ENCODE results near the gene AP4M1. TPM values are rescaled to one million over a fixed set of nuclear protein-coding genes. Genes with fewer than 3 reads are reported as not detected.

Gene AP4M1
- total and polyA plus RNA-seq, 9 of the 15 experiments (the other 6 are each of a cell fraction or from before 2014, with no cell fraction given): 1.3 to 30.9 (median 14.1) TPM

DNA sequence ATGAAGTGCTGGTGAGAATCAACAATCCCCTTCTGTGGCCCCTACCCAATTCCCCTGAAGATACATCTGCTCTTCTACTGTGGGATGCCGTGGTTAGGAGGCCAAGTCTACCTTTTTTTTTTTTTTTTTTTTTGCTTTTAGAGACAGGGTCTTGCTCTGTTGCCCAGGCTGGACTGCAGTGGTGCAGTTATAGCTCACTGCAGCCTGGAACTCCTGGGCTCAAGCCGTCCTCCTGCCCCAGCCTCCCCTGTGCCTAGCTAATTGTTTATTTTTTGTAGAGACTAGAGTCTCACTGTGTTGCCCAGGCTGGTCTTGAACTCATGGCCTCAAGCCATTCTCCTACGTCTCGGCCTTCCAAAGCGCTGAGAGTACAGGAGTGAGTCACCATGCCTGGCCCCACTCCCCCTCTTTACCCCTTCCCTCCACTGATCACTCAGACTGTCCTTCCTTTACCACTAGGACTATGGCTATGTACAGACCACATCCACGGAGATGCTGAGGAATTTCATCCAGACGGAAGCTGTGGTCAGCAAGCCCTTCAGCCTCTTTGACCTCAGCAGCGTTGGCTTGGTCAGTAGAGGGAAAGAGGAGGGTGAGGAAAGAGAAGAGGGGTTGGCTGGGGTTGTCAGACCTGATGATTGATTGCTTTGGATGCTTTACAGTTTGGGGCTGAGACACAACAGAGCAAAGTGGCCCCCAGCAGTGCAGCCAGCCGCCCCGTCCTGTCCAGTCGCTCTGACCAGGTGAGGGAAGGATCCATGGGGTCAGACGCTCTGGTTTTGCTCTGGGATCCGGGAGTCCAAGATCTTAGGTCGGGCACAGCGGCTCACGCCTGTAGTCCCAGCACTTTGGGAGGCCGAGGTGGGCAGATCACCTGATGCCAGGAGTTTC is 1.8 kb downstream of the AP4M1 start (continued):
- TF ChIP-seq TAF1 (IDR thresholded peaks at IDR 0.05; ENCODE audit: control insufficient read depth, extremely low read depth, insufficient read depth, low read length, severe bottlenecking) (no peak), HNRNPH1 (optimal IDR thresholded peaks at IDR 0.05; ENCODE audit: low read depth, low read length) (no peak), PML (IDR thresholded peaks at IDR 0.05; ENCODE audit: low read length) (no peak)
- TF ChIP-seq, protein P1, sequence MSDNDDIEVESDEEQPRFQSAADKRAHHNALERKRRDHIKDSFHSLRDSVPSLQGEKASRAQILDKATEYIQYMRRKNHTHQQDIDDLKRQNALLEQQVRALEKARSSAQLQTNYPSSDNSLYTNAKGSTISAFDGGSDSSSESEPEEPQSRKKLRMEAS (CRISPR knock-in tag; IDR thresholded peaks at IDR 0.05): no peak

DNA sequence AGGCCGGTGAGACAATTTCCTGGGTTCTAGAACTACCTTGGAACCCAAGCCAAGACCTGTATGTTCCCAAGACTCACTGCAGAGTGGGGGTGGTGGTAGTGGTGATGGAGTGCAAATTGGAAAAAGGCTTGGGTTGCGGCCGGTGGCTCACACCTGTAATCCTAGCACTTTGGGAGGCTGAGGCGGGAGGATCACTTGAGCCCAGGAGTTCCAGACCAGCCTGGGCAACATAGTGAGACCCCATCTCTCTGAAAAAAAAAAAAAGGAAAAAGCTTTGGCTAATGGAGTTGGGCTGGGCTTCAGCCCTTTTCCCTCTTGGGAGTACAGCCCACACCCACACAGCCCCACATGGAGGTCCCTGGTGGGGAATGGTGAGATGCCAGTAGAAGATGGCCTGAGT is 4.1 kb downstream of the AP4M1 start:
- no peaks in the 10 kb centered on the region for H3K27me3 ChIP-seq (ENCODE audit: control insufficient read depth in 2 of 2, insufficient read depth in 2 of 2, low read length in 2 of 2)
- intact Hi-C loops (cut with micrococcal nuclease) (no loop called here), in situ Hi-C loops (cut with MboI) (no loop called here)
- no peak overlapping the region for H3K4me2 ChIP-seq (ENCODE audit: insufficient read depth, low read length)
- no peak overlapping the region for H2AFZ ChIP-seq (ENCODE audit: low read depth, low read length)
- peak overlapping the region in 1 of 2 experiments; percentile 15; a peak in 2 of 4 replicates for H3K9ac ChIP-seq (ENCODE audit: insufficient read depth in 1 of 2, low read depth in 2 of 2, low read length in 2 of 2)
- ChIA-PET CTCF (ENCODE audit: low intra/inter-chr PET ratio) (no interaction called here), POLR2A (interaction anchor here (0.8 to 1.1 kb wide), 3 partner anchors 14 to 23 kb away, joined by 3 to 7 read pairs (median 3); no protein-coding TSS in a partner anchor)
- WGBS (ENCODE audit: insufficient coverage, low coverage, missing lambda C conversion rate): 93% methylated on average over 4 of the region's 4 CpGs
- peaks cover 5 to 45% of the 10 kb centered on the region in 2 experiments; a peak in 3 of 5 replicates for H3K4me1 ChIP-seq (replicated peaks in 1 of 2; ENCODE audit: control insufficient read depth in 2 of 2, insufficient read depth in 2 of 2, low read length in 2 of 2)
- H3K4me3 ChIP-seq: no peak overlapping the region
- FAIRE-seq (no peak), ATAC-seq (no peak), DNase-seq (ENCODE audit: extremely low read depth in 1 of 4, low spot score in 3 of 4) (no peak)
- H3K79me2 ChIP-seq (ENCODE audit: control insufficient read depth, insufficient read depth, low read length): peaks cover 16% of the 10 kb centered on the region
- no TSS peak for BruUV-seq (replicated peaks)
- no peaks in the 10 kb centered on the region for H3K9me1 ChIP-seq (ENCODE audit: control insufficient read depth, insufficient read depth, low read length)
- H3K36me3 ChIP-seq (ENCODE audit: control insufficient read depth, insufficient read depth, low read length): peaks cover 61% of the 10 kb centered on the region; the same call in 2 of the 3 replicates
- H4K20me1 ChIP-seq (replicated peaks; ENCODE audit: control insufficient read depth, insufficient read depth, low read length): peaks cover under 1% of the 10 kb centered on the region; the same call in 1 of the 2 replicates
- no peaks in the 10 kb centered on the region for H3K9me3 ChIP-seq (replicated peaks; ENCODE audit: control insufficient read depth, insufficient read depth, low read depth, low read length)
- H3K27ac ChIP-seq (ENCODE audit: extremely low read depth, low read depth, low read length): no peak overlapping the region
- TF ChIP-seq, protein P2, sequence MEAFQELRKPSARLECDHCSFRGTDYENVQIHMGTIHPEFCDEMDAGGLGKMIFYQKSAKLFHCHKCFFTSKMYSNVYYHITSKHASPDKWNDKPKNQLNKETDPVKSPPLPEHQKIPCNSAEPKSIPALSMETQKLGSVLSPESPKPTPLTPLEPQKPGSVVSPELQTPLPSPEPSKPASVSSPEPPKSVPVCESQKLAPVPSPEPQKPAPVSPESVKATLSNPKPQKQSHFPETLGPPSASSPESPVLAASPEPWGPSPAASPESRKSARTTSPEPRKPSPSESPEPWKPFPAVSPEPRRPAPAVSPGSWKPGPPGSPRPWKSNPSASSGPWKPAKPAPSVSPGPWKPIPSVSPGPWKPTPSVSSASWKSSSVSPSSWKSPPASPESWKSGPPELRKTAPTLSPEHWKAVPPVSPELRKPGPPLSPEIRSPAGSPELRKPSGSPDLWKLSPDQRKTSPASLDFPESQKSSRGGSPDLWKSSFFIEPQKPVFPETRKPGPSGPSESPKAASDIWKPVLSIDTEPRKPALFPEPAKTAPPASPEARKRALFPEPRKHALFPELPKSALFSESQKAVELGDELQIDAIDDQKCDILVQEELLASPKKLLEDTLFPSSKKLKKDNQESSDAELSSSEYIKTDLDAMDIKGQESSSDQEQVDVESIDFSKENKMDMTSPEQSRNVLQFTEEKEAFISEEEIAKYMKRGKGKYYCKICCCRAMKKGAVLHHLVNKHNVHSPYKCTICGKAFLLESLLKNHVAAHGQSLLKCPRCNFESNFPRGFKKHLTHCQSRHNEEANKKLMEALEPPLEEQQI (IDR thresholded peaks at IDR 0.05): no peak
- no peak for TF ChIP-seq KLF6 (CRISPR knock-in tag; IDR thresholded peaks at IDR 0.05; ENCODE audit: borderline replicate concordance)
- TF ChIP-seq, protein P3, sequence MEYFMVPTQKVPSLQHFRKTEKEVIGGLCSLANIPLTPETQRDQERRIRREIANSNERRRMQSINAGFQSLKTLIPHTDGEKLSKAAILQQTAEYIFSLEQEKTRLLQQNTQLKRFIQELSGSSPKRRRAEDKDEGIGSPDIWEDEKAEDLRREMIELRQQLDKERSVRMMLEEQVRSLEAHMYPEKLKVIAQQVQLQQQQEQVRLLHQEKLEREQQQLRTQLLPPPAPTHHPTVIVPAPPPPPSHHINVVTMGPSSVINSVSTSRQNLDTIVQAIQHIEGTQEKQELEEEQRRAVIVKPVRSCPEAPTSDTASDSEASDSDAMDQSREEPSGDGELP (CRISPR knock-in tag; IDR thresholded peaks at IDR 0.05; ENCODE audit: borderline replicate concordance): no peak
- TF ChIP-seq ZNF124 (CRISPR knock-in tag; IDR thresholded peaks at IDR 0.05): no peak
- 0 out of 2 replicates have a peak, but pooled peaks have one; percentile 8 for TF ChIP-seq POLR2G (IDR thresholded peaks at IDR 0.05; ENCODE audit: low read depth, low read length)
- no peak for TF ChIP-seq ZNF75A (CRISPR knock-in tag; IDR thresholded peaks at IDR 0.05)
- no peak for TF ChIP-seq ETV1 (tag; conservative IDR thresholded peaks at IDR 0.05; ENCODE audit: low read depth)
- no peak for TF ChIP-seq CREBBP (IDR thresholded peaks at IDR 0.05; ENCODE audit: low read depth, low read length)
- TF ChIP-seq ZNF121 (CRISPR knock-in tag; conservative IDR thresholded peaks at IDR 0.05): peak; percentile 70
- TF ChIP-seq, protein P4, sequence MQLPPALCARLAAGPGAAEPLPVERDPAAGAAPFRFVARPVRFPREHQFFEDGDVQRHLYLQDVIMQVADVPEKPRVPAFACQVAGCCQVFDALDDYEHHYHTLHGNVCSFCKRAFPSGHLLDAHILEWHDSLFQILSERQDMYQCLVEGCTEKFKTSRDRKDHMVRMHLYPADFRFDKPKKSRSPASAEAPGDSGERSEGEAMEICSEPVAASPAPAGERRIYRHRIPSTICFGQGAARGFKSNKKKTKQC (CRISPR knock-in tag; IDR thresholded peaks at IDR 0.05): no peak
- no peak for TF ChIP-seq HDAC2 (IDR thresholded peaks at IDR 0.05)
- no peak for TF ChIP-seq SRF (CRISPR knock-in tag; IDR thresholded peaks at IDR 0.05)

Measured in K562 (cell line).